Gastroesophageal sphincter (tissue), 3 donors: Measurements from ENCODE around the gene STUB1.

Experiments
- POLR2A ChIP-seq, 2 donors: fragments of 450-650 bp; IDR thresholded peaks; one replicate each; pipeline ENCODE4 v1.6.1; 2017; ENCODE audit warnings: antibody characterized with exemption in 2 of 2, mild to moderate bottlenecking in 2 of 2, moderate library complexity in 1 of 2
- POLR2AphosphoS5 ChIP-seq: sonication (generic); formaldehyde crosslinking; IDR thresholded peaks from one replicate; pipeline ENCODE4 v1.6.1; 2017; ENCODE audit warnings: antibody characterized with exemption
- TF ChIP-seq, protein P1 (sequence below), 4 experiments: fragments of 200-600 bp in 2 of 4; fragments of 450-650 bp in 2 of 4; sonication (generic) in 1 of 4; IDR thresholded peaks; one replicate each; pipeline ENCODE4 v1.5.1; 2017 to 2019; ENCODE audit warnings: antibody characterized with exemption in 4 of 4, mild to moderate bottlenecking in 2 of 4, moderate library complexity in 2 of 4

- TF ChIP-seq POLR2AphosphoS5 = no peak
- TF ChIP-seq, protein P1, sequence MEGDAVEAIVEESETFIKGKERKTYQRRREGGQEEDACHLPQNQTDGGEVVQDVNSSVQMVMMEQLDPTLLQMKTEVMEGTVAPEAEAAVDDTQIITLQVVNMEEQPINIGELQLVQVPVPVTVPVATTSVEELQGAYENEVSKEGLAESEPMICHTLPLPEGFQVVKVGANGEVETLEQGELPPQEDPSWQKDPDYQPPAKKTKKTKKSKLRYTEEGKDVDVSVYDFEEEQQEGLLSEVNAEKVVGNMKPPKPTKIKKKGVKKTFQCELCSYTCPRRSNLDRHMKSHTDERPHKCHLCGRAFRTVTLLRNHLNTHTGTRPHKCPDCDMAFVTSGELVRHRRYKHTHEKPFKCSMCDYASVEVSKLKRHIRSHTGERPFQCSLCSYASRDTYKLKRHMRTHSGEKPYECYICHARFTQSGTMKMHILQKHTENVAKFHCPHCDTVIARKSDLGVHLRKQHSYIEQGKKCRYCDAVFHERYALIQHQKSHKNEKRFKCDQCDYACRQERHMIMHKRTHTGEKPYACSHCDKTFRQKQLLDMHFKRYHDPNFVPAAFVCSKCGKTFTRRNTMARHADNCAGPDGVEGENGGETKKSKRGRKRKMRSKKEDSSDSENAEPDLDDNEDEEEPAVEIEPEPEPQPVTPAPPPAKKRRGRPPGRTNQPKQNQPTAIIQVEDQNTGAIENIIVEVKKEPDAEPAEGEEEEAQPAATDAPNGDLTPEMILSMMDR (IDR thresholded peaks at IDR 0.05) = no peak
- TF ChIP-seq POLR2A (IDR thresholded peaks at IDR 0.05) = no peak
These were observed 39.7 kb downstream of the STUB1 start for GRCh38 chr16:719815-720446.
